ENCODE measurements around the gene HAND2.

DNA sequence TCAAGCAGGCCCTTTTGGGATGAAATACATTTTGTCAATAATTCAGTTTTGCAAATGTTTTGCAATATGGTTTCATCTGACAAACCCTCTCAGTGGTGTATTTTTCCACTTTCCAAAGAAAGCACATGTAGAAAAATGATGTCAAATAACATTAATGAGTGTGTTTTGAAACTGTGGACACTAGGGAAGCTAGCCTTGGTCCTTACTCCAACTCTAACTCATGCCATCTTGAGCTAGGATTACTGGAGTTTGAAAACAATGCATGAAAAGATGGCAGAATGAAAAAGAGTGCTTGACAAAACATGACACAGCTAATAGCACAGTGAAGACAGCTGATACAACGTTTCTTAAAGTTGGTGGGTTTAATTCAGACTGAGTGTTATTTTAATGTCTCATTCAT lies 41.4 kb downstream of the HAND2 start:
- TF ChIP-seq, protein P1, sequence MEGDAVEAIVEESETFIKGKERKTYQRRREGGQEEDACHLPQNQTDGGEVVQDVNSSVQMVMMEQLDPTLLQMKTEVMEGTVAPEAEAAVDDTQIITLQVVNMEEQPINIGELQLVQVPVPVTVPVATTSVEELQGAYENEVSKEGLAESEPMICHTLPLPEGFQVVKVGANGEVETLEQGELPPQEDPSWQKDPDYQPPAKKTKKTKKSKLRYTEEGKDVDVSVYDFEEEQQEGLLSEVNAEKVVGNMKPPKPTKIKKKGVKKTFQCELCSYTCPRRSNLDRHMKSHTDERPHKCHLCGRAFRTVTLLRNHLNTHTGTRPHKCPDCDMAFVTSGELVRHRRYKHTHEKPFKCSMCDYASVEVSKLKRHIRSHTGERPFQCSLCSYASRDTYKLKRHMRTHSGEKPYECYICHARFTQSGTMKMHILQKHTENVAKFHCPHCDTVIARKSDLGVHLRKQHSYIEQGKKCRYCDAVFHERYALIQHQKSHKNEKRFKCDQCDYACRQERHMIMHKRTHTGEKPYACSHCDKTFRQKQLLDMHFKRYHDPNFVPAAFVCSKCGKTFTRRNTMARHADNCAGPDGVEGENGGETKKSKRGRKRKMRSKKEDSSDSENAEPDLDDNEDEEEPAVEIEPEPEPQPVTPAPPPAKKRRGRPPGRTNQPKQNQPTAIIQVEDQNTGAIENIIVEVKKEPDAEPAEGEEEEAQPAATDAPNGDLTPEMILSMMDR (IDR thresholded peaks at IDR 0.05; ENCODE audit: low read depth, low read length), result no peak
- TF ChIP-seq EZH2phosphoT487 (IDR thresholded peaks at IDR 0.05; ENCODE audit: low read depth), result no peak
